Mesenchymal stem cell (in vitro differentiated cells and primary cell): Measurements from ENCODE around the gene RDH5. TPM values are rescaled to one million over a fixed set of nuclear protein-coding genes. Genes with fewer than 3 reads are reported as not detected.

Experiments used
- DNase-seq: peaks from one replicate; pipeline ENCODE4 v3.0.0-alpha.2; 2013
- H2AFZ ChIP-seq: one replicate; pipeline ENCODE4 v1.6.1; 2013; ENCODE audit warnings: low read depth, mild to moderate bottlenecking, control low read depth, inconsistent platforms, low read length, moderate library complexity
- H2AK5ac ChIP-seq: 2 replicates; pipeline ENCODE4 v1.6.1; 2013; ENCODE audit warnings: low read length, moderate library complexity, mild to moderate bottlenecking, inconsistent platforms; ENCODE audit not compliant: severe bottlenecking
- H2BK120ac ChIP-seq: one replicate; pipeline ENCODE4 v1.6.1; 2013; ENCODE audit warnings: low read depth, mild to moderate bottlenecking, inconsistent platforms, low read length, moderate library complexity
- H2BK12ac ChIP-seq, 2 experiments: one replicate each; pipeline ENCODE4 v1.6.1; 2013; ENCODE audit warnings: inconsistent platforms in 2 of 2, low read length in 2 of 2, mild to moderate bottlenecking in 2 of 2, moderate library complexity in 2 of 2, control low read depth in 1 of 2
- H2BK15ac ChIP-seq: one replicate; pipeline ENCODE4 v1.6.1; 2013; ENCODE audit warnings: mild to moderate bottlenecking, low read depth, inconsistent platforms; ENCODE audit not compliant: poor library complexity, severe bottlenecking
- H2BK5ac ChIP-seq: 2 replicates; pipeline ENCODE4 v1.6.1; 2013; ENCODE audit warnings: low read depth, mild to moderate bottlenecking, low read length, control low read depth, inconsistent platforms; ENCODE audit not compliant: poor library complexity, severe bottlenecking
- H3K14ac ChIP-seq, 2 experiments: one replicate each; pipeline ENCODE4 v1.6.1; 2013; ENCODE audit warnings: inconsistent platforms in 2 of 2, low read length in 2 of 2, control low read depth in 1 of 2, mild to moderate bottlenecking in 1 of 2, moderate library complexity in 1 of 2
- H3K18ac ChIP-seq, 2 experiments: one replicate each; pipeline ENCODE4 v1.6.1; 2013; ENCODE audit warnings: inconsistent platforms in 2 of 2, low read length in 2 of 2, control low read depth in 1 of 2, low read depth in 1 of 2, mild to moderate bottlenecking in 1 of 2
- H3K23ac ChIP-seq, 2 experiments: one replicate each; pipeline ENCODE4 v1.6.1; 2013; ENCODE audit warnings: inconsistent platforms in 2 of 2, low read length in 2 of 2, mild to moderate bottlenecking in 2 of 2, moderate library complexity in 2 of 2, control low read depth in 1 of 2
- H3K27ac ChIP-seq: 2 replicates; pipeline ENCODE4 v1.5.1; 2013; ENCODE audit warnings: mild to moderate bottlenecking, moderate library complexity, low read length, control low read depth, inconsistent platforms; ENCODE audit not compliant: poor library complexity, severe bottlenecking
- H3K27me3 ChIP-seq, 2 experiments: 2 replicates each; pipeline versions ENCODE4 v1.6.1 to v1.7.0; 2013; ENCODE audit warnings: low read length in 2 of 2, mild to moderate bottlenecking in 2 of 2, moderate library complexity in 2 of 2, control low read depth in 1 of 2, inconsistent platforms in 1 of 2; ENCODE audit not compliant: control insufficient read depth in 1 of 2, insufficient read depth in 1 of 2
- H3K36me3 ChIP-seq, 2 experiments: 2 replicates each; pipeline versions ENCODE4 v1.6.1 to v1.7.0; 2013; ENCODE audit warnings: low read length in 2 of 2, control low read depth in 1 of 2, inconsistent platforms in 1 of 2, low read depth in 1 of 2, mild to moderate bottlenecking in 1 of 2; ENCODE audit not compliant: insufficient read depth in 2 of 2, control insufficient read depth in 1 of 2
- H3K4ac ChIP-seq, 2 experiments: one replicate each; pipeline ENCODE4 v1.6.1; 2013; ENCODE audit warnings: inconsistent platforms in 2 of 2, low read length in 2 of 2, mild to moderate bottlenecking in 2 of 2, moderate library complexity in 2 of 2, control low read depth in 1 of 2, low read depth in 1 of 2
- H3K4me1 ChIP-seq: 2 replicates; pipeline ENCODE4 v1.6.1; 2013; ENCODE audit warnings: low read depth, low read length, control low read depth; ENCODE audit not compliant: control insufficient read depth, insufficient read depth
- H3K4me2 ChIP-seq: 2 replicates; pipeline ENCODE4 v1.6.1; 2013; ENCODE audit warnings: low read length, mild to moderate bottlenecking, inconsistent platforms; ENCODE audit not compliant: poor library complexity, severe bottlenecking
- H3K4me3 ChIP-seq, 2 experiments: 2 replicates each; pipeline versions ENCODE4 v1.5.1 to v1.7.0; 2013; ENCODE audit warnings: low read length in 2 of 2, mild to moderate bottlenecking in 2 of 2, control low read depth in 1 of 2, low read depth in 1 of 2; ENCODE audit not compliant: insufficient read depth in 1 of 2
- H3K79me1 ChIP-seq: replicated peaks from 2 replicates; pipeline ENCODE4 v1.6.1; 2013; ENCODE audit warnings: mild to moderate bottlenecking, control low read depth, low read length, inconsistent platforms; ENCODE audit not compliant: poor library complexity, severe bottlenecking
- H3K9ac ChIP-seq: 2 replicates; pipeline ENCODE4 v1.7.0; 2013; ENCODE audit warnings: mild to moderate bottlenecking, low read length, moderate library complexity
- H3K9me3 ChIP-seq: 2 replicates; pipeline ENCODE4 v1.7.0; 2013; ENCODE audit warnings: mild to moderate bottlenecking, low read length; ENCODE audit not compliant: control insufficient read depth
- H4K8ac ChIP-seq: one replicate; pipeline ENCODE4 v1.6.1; 2013; ENCODE audit warnings: inconsistent platforms, mild to moderate bottlenecking, low read length, moderate library complexity
- H4K91ac ChIP-seq: one replicate; pipeline ENCODE4 v1.6.1; 2013; ENCODE audit warnings: mild to moderate bottlenecking, low read length, inconsistent platforms
- WGBS: methylation state at CpG from one replicate; pipeline ENCODE4 v1.1.7; 2013; ENCODE audit warnings: mixed read lengths; 5-methylcytosine and 5-hydroxymethylcytosine counted together
- polyA plus RNA-seq, 2 experiments: library from polyadenylated mRNA; stranded (reverse); fragments of 200-250 nt; gene quantifications; one replicate each; pipeline ENCODE4 v1.2.3, GENCODE V29; 2013

The RDH5 gene, protein sequence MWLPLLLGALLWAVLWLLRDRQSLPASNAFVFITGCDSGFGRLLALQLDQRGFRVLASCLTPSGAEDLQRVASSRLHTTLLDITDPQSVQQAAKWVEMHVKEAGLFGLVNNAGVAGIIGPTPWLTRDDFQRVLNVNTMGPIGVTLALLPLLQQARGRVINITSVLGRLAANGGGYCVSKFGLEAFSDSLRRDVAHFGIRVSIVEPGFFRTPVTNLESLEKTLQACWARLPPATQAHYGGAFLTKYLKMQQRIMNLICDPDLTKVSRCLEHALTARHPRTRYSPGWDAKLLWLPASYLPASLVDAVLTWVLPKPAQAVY
- 1.1 TPM for polyA plus RNA-seq (2013, experiment 1 of 2)
- 1.1 TPM for polyA plus RNA-seq (2013, experiment 2 of 2)

DNA sequence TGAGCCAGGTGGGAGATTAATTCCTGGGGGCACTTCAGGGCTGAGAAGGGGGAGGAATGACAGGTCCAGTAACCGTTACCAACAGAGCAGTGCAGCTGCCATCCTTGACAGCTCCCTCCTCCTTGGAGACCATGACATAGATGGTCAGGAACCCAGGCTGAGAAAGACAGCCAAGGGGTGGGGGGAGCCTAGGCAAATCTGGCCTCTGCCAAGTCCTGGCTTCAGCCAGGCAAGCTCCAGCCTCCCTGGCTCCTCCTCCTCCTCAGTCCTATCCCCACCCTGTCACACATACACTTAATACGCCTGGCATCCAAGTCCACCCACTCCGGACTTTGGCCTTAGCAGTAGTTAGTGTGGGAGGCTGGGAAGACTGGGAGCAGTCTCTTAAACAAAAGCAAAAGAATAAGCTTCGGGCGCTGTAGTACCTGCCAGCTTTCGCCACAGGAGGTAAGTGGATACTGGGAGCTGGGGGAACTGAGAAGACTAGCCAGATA is at the start of gene RDH5:
Gene RDH5, plus strand, starts transcription at position 323 of the 494 bp plus-strand sequence. CDS start 792 bp downstream, outside the sequence.
- Histone ChIP-seq H4K91ac (no peak within 1 kb of the TSS), H3K9ac (peak within 1 kb of the TSS; percentile 92), H3K27ac (peak within 1 kb of the TSS; percentile 58), H3K4ac (no peak within 1 kb of the TSS), H3K14ac (no peak within 1 kb of the TSS), H2AK5ac (peak within 1 kb of the TSS; percentile 59), H3K4me3 (peak within 1 kb of the TSS in 1 of 2 experiments; percentile 78), H3K36me3 (peaks cover 25 to 31% of the 10 kb centered on the region in 2 experiments), H2BK15ac (peak within 1 kb of the TSS; percentile 41), H3K23ac (peak within 1 kb of the TSS in 1 of 2 experiments; percentile 71), H2AFZ (no peak within 1 kb of the TSS), H3K27me3 (no peaks in the 10 kb centered on the region), H3K18ac (no peak within 1 kb of the TSS), H3K4me2 (no peak within 1 kb of the TSS), H4K8ac (no peak within 1 kb of the TSS), H3K9me3 (no peaks in the 10 kb centered on the region), H3K79me1 (peaks cover 14% of the 10 kb centered on the region), H2BK12ac (no peak within 1 kb of the TSS), H2BK5ac (no peak within 1 kb of the TSS), H3K4me1 (peaks cover 56% of the 10 kb centered on the region), H2BK120ac (no peak within 1 kb of the TSS)
- no peak for DNase-seq
- WGBS: 76% methylated on average over 5 of the region's 6 CpGs

DNA sequence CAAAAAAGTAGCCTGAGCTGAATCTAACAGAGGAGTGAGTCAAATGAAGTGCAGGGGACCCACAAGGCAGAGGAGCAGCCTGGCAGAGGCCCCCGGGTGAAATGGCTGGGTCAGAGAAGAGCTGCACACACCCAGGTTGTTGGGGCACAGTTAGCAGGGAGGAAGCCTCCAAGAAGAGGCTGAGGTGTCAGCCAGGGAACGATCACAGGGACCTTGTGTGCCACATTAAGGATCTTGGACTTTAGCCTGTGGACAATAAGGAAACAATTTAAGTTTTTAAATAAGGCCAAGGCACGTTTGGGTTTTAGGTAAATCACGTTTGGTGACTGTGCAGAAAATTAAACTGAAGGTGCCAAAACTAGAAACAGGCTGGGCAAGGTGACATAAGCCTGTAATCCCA is 48.4 kb upstream of the RDH5 start:
- H2BK5ac ChIP-seq: no peak overlapping the region
- no peak overlapping the region for H4K8ac ChIP-seq
- no peak overlapping the region for H2BK12ac ChIP-seq
- H3K14ac ChIP-seq: no peak overlapping the region
- 57% methylated on average over 4 of the region's 4 CpGs for WGBS
- no peak overlapping the region for H4K91ac ChIP-seq
- peaks cover 0 to 11% of the 10 kb centered on the region in 2 experiments for H3K27me3 ChIP-seq
- no peak overlapping the region for H3K4ac ChIP-seq
- no peak overlapping the region for H3K4me3 ChIP-seq
- H3K4me1 ChIP-seq: no peaks in the 10 kb centered on the region
- no peak overlapping the region for H2BK120ac ChIP-seq
- H2BK15ac ChIP-seq: no peak overlapping the region
- no peaks in the 10 kb centered on the region for H3K79me1 ChIP-seq
- no peak overlapping the region for H3K23ac ChIP-seq
- H3K9ac ChIP-seq: no peak overlapping the region
- no peak overlapping the region for H2AFZ ChIP-seq
- no peaks in the 10 kb centered on the region for H3K9me3 ChIP-seq
- H3K27ac ChIP-seq: no peak overlapping the region
- H2AK5ac ChIP-seq: no peak overlapping the region
- no peaks in the 10 kb centered on the region for H3K36me3 ChIP-seq
- H3K4me2 ChIP-seq: no peak overlapping the region
- no peak overlapping the region for H3K18ac ChIP-seq
- no peak for DNase-seq

DNA sequence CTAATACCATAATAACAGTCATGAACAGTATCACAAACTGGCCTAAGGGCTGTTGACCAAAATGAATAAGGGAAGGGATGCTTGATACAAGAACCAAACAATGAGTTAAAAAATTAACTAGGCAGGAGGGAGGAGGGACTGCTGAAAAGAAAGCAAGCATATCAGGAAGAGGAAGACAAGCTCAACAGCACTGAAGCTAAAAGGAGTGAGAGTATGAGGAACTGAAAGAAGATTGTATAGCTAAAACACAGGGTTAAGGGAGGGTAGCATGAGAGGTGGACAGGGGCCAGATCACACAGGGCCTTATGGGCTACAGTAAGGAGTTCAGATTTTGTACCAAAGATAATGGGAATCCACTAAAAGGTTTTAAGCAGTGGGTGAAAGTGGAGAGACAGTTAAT is 46.6 kb upstream of the RDH5 start:
- Histone ChIP-seq H4K91ac (no peak overlapping the region), H3K9ac (no peak overlapping the region), H2BK5ac (no peak overlapping the region), H3K14ac (no peak overlapping the region), H2BK12ac (no peak overlapping the region), H3K4ac (no peak overlapping the region), H4K8ac (no peak overlapping the region), H2BK120ac (no peak overlapping the region), H3K36me3 (no peaks in the 10 kb centered on the region), H2AK5ac (no peak overlapping the region), H3K79me1 (no peaks in the 10 kb centered on the region), H3K18ac (no peak overlapping the region), H3K9me3 (no peaks in the 10 kb centered on the region), H2BK15ac (no peak overlapping the region), H2AFZ (no peak overlapping the region), H3K4me3 (no peak overlapping the region), H3K4me2 (no peak overlapping the region), H3K27me3 (peaks cover 0 to 11% of the 10 kb centered on the region in 2 experiments), H3K4me1 (no peaks in the 10 kb centered on the region), H3K23ac (no peak overlapping the region), H3K27ac (no peak overlapping the region)
- no peak for DNase-seq

DNA sequence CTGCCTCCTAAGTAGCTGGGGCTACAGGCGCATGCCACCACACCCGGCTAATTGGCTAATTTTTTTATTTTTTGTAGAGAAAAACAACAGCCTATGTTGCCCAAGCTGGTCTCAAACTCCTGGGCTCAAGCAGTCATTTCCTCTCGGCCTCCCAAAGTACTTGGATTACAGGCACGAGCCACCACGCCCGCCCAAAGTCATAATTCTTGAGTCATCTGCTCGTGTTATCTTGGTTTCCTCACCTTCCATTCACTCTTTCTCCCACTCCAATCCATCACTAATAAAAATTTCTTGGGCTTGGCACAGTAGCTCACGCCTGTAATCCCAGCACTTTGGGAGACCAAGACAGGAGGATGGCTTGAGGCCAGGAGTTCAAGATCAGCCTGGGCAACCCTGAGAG is 44.5 kb upstream of the RDH5 start:
- H3K27me3 ChIP-seq: peaks cover 0 to 11% of the 10 kb centered on the region in 2 experiments
- no peak overlapping the region for H4K8ac ChIP-seq
- WGBS: 74% methylated on average over 8 of the region's 8 CpGs
- no peaks in the 10 kb centered on the region for H3K4me1 ChIP-seq
- H3K9ac ChIP-seq: no peak overlapping the region
- H2BK120ac ChIP-seq: no peak overlapping the region
- no peak overlapping the region for H3K23ac ChIP-seq
- H3K14ac ChIP-seq: no peak overlapping the region
- H4K91ac ChIP-seq: no peak overlapping the region
- H3K27ac ChIP-seq: no peak overlapping the region
- H2BK12ac ChIP-seq: no peak overlapping the region
- H3K4me2 ChIP-seq: no peak overlapping the region
- no peak overlapping the region for H2AK5ac ChIP-seq
- H2BK5ac ChIP-seq: no peak overlapping the region
- no peak for DNase-seq
- no peak overlapping the region for H3K4ac ChIP-seq
- H3K9me3 ChIP-seq: no peaks in the 10 kb centered on the region
- H2BK15ac ChIP-seq: no peak overlapping the region
- H3K79me1 ChIP-seq: no peaks in the 10 kb centered on the region
- H3K18ac ChIP-seq: no peak overlapping the region
- H3K36me3 ChIP-seq: no peaks in the 10 kb centered on the region
- H2AFZ ChIP-seq: no peak overlapping the region
- H3K4me3 ChIP-seq: no peak overlapping the region
